SK-N-SH (cell line): Measurements from ENCODE around the gene PPP2R2B. TPM values are rescaled to one million over a fixed set of nuclear protein-coding genes. Genes with fewer than 3 reads are reported as not detected.

ENCODE experiments used
- CTCF ChIA-PET: fragments of 300-600, 350-600 bp; formaldehyde crosslinking; extraction: SDS; loops from one replicate; lab custom pipeline; 2021; lab: Yijun Ruan, JAX
- POLR2A ChIA-PET: fragments of 350-600 bp; sonication (Branson Sonifier 250); formaldehyde crosslinking; extraction: SDS; loops from one replicate; lab custom pipeline; 2020; ENCODE audit warnings: antibody characterized with exemption, inconsistent platforms; lab: Yijun Ruan, JAX
- DNase-seq: peaks from one replicate; pipeline ENCODE4 v3.0.0; 2012
- H2AFZ ChIP-seq: fragments of 200-600 bp; sonication (generic); 2 replicates; pipeline ENCODE4 v1.8.1; 2016; ENCODE audit warnings: antibody characterized with exemption, mild to moderate bottlenecking, low read depth
- H3F3A ChIP-seq: fragments of 200-600 bp; sonication (generic); replicated peaks from 2 replicates; pipeline ENCODE3; 2016; ENCODE audit warnings: antibody characterized with exemption, mild to moderate bottlenecking; ENCODE audit not compliant: insufficient read depth
- H3K27ac ChIP-seq, 2 experiments: fragments of 200-500 bp in 1 of 2; fragments of 200-600 bp in 1 of 2; sonication (Bioruptor generic) in 1 of 2; sonication (generic), shearing (Covaris generic) in 1 of 2; 2 replicates each; pipeline versions ENCODE4 v1.5.1 to v1.6.1; 2014 to 2016; ENCODE audit warnings: low read depth in 2 of 2, inconsistent platforms in 1 of 2, low read length in 1 of 2, mild to moderate bottlenecking in 1 of 2, mixed read lengths in 1 of 2
- H3K27me3 ChIP-seq: fragments of 200-600 bp; sonication (generic), shearing (Covaris generic); 2 replicates; pipeline ENCODE4 v1.6.1; 2016; ENCODE audit warnings: mixed run types; ENCODE audit not compliant: insufficient read depth
- H3K36me3 ChIP-seq, 2 experiments: fragments of 200-500 bp in 1 of 2; fragments of 200-600 bp in 1 of 2; sonication (Bioruptor generic) in 1 of 2; sonication (generic) in 1 of 2; replicated peaks in 1 of 2; 2 replicates each; pipeline versions ENCODE3 to v1.5.1; 2014 to 2016; ENCODE audit warnings: low read length in 1 of 2, mild to moderate bottlenecking in 1 of 2; ENCODE audit not compliant: insufficient read depth in 2 of 2, control insufficient read depth in 1 of 2
- H3K4me1 ChIP-seq, 2 experiments: fragments of 200-500 bp in 1 of 2; fragments of 200-600 bp in 1 of 2; sonication (Bioruptor generic) in 1 of 2; sonication (generic), shearing (Covaris generic) in 1 of 2; 2 replicates each; pipeline versions ENCODE4 v1.5.1 to v1.6.1; 2014 to 2016; ENCODE audit warnings: low read depth in 1 of 2, low read length in 1 of 2, mixed run types in 1 of 2; ENCODE audit not compliant: insufficient read depth in 2 of 2, control insufficient read depth in 1 of 2
- H3K4me2 ChIP-seq: fragments of 200-600 bp; sonication (generic), shearing (Covaris generic); 2 replicates; pipeline ENCODE4 v1.6.1; 2017; ENCODE audit warnings: mixed run types
- H3K4me3 ChIP-seq, 2 experiments: fragments of 200-500 bp in 1 of 2; fragments of 200-600 bp in 1 of 2; sonication (Bioruptor generic) in 1 of 2; sonication (generic), shearing (Covaris generic) in 1 of 2; 2 replicates each; pipeline versions ENCODE4 v1.5.1 to v1.8.1; 2014 to 2016; ENCODE audit warnings: low read depth in 2 of 2, inconsistent platforms in 1 of 2, low read length in 1 of 2, mild to moderate bottlenecking in 1 of 2, mixed read lengths in 1 of 2, moderate library complexity in 1 of 2
- H3K79me2 ChIP-seq: fragments of 200-600 bp; sonication (generic); 2 replicates; pipeline ENCODE4 v1.8.1; 2017; ENCODE audit warnings: mild to moderate bottlenecking; ENCODE audit not compliant: insufficient read depth
- H3K9ac ChIP-seq: fragments of 200-600 bp; sonication (generic); 2 replicates; pipeline ENCODE4 v1.6.1; 2017; ENCODE audit warnings: mixed run types
- H3K9me2 ChIP-seq: fragments of 200-600 bp; sonication (generic); 2 replicates; pipeline ENCODE4 v1.6.1; 2017; ENCODE audit warnings: mixed run types
- H3K9me3 ChIP-seq: fragments of 200-600 bp; sonication (generic); 2 replicates; pipeline ENCODE4 v1.6.1; 2017; ENCODE audit warnings: mixed run types, mild to moderate bottlenecking, moderate library complexity
- H4K20me1 ChIP-seq: fragments of 200-600 bp; sonication (generic); 2 replicates; pipeline ENCODE4 v1.6.1; 2017; ENCODE audit warnings: mild to moderate bottlenecking, mixed run types; ENCODE audit not compliant: insufficient read depth
- EP300 ChIP-seq, 2 experiments: IDR thresholded peaks; 2 replicates each; pipeline versions ENCODE4 v1.4.0 to v1.6.1; 2012; ENCODE audit warnings: borderline replicate concordance in 1 of 2, low read depth in 1 of 2, low read length in 1 of 2
- EZH2phosphoT487 ChIP-seq: fragments of 200-600 bp; sonication (generic); IDR thresholded peaks from 2 replicates; pipeline ENCODE4 v1.6.1; 2017; ENCODE audit warnings: low read depth, mixed run types, mild to moderate bottlenecking, antibody characterized with exemption, moderate library complexity, borderline replicate concordance
- FOXJ3 ChIP-seq: sonication (generic); formaldehyde crosslinking; IDR thresholded peaks from 2 replicates; pipeline ENCODE4 v1.5.1; 2020; ENCODE audit warnings: mild to moderate bottlenecking, missing genetic modification reagents
- FOXM1 ChIP-seq: IDR thresholded peaks from 2 replicates; pipeline ENCODE4 v1.4.0; 2012; ENCODE audit warnings: low read depth, mild to moderate bottlenecking
- GABPA ChIP-seq: IDR thresholded peaks from 2 replicates; pipeline ENCODE4 v1.4.0; 2012; ENCODE audit warnings: low read depth, mild to moderate bottlenecking
- GATA2 ChIP-seq: sonication (generic); formaldehyde crosslinking; IDR thresholded peaks from 2 replicates; pipeline ENCODE4 v1.5.0; 2020; ENCODE audit warnings: mild to moderate bottlenecking, missing genetic modification reagents
- NRF1 ChIP-seq: IDR thresholded peaks from 2 replicates; pipeline ENCODE4 v1.6.1; 2012; ENCODE audit warnings: low read depth, mild to moderate bottlenecking, low read length
- PBX3 ChIP-seq: IDR thresholded peaks from 2 replicates; pipeline ENCODE4; 2012
- RCOR1 ChIP-seq: fragments of 150-350 bp; IDR thresholded peaks from 2 replicates; pipeline ENCODE4 v1.6.1; 2017; ENCODE audit warnings: antibody characterized with exemption, low read length
- REST ChIP-seq: IDR thresholded peaks from 2 replicates; pipeline ENCODE4 v1.6.1; 2012; ENCODE audit warnings: mild to moderate bottlenecking, low read depth, low read length, moderate library complexity
- SIN3A ChIP-seq: IDR thresholded peaks from 2 replicates; pipeline ENCODE4 v1.6.1; 2012; ENCODE audit warnings: low read depth, mild to moderate bottlenecking, low read length, moderate library complexity, borderline replicate concordance
- TEAD4 ChIP-seq: IDR thresholded peaks from 2 replicates; pipeline ENCODE4 v1.4.0; 2012; ENCODE audit warnings: mild to moderate bottlenecking, borderline replicate concordance; ENCODE audit not compliant: insufficient read depth
- USF2 ChIP-seq: fragments of 150-350 bp; IDR thresholded peaks from 2 replicates; pipeline ENCODE4 v1.6.1; 2017; ENCODE audit warnings: antibody characterized with exemption, low read length, low read depth, borderline replicate concordance
- ZBTB33 ChIP-seq: IDR thresholded peaks from 2 replicates; pipeline ENCODE4 v1.4.0; 2012; ENCODE audit warnings: low read depth, borderline replicate concordance
- WGBS: methylation state at CpG from one replicate; pipeline ENCODE4 v1.1.6; 2017; ENCODE audit warnings: low lambda C conversion rate; 5-methylcytosine and 5-hydroxymethylcytosine counted together
- polyA plus RNA-seq, 3 experiments: library from polyadenylated mRNA; depleted of rRNA; stranded (reverse); fragments of >200 nt; gene quantifications; 2 replicates each; pipeline ENCODE4 v1.2.3, GENCODE V29; 2012
- TF ChIP-seq, protein P1 (sequence below): IDR thresholded peaks from 2 replicates; pipeline ENCODE4 v1.4.0; 2012; ENCODE audit warnings: low read depth, borderline replicate concordance

PPP2R2B gene
- polyA plus RNA-seq, 1 of the 3 experiments (the other 2 are of a cell fraction): 11.4 TPM

GRCh38 chr5:146574713-146575112, 303.8 kb downstream of the PPP2R2B start:
- H3K79me2 ChIP-seq: no peaks in the 10 kb centered on the region
- H3K4me3 ChIP-seq: no peak overlapping the region
- no peak overlapping the region for H2AFZ ChIP-seq
- no peak overlapping the region for H3K27ac ChIP-seq
- ChIA-PET POLR2A (no interaction called here), CTCF (no interaction called here)
- TF ChIP-seq GABPA (no peak), FOXJ3 (CRISPR knock-in tag) (no peak), REST (no peak), NRF1 (no peak), USF2 (no peak), SIN3A (no peak), FOXM1 (no peak)
- no peaks in the 10 kb centered on the region for H3K9me3 ChIP-seq
- H3K36me3 ChIP-seq: no peaks in the 10 kb centered on the region
- no peaks in the 10 kb centered on the region for H3F3A ChIP-seq
- no peak for DNase-seq
- H3K27me3 ChIP-seq: no peaks in the 10 kb centered on the region
- no peaks in the 10 kb centered on the region for H4K20me1 ChIP-seq
- H3K9me2 ChIP-seq: no peaks in the 10 kb centered on the region
- WGBS: 35% methylated on average over 1 of the region's 1 CpG
- no peaks in the 10 kb centered on the region for H3K4me1 ChIP-seq
- H3K9ac ChIP-seq: no peak overlapping the region
- H3K4me2 ChIP-seq: no peak overlapping the region

- CTCF ChIA-PET: interaction anchor here (1.5 to 1.8 kb wide), 2 partner anchors 15 to 621 kb away, joined by 4 to 6 read pairs; no protein-coding TSS in a partner anchor
- Histone ChIP-seq H3K9me2 (no peaks in the 10 kb centered on the region), H3K4me3 (no peak overlapping the region), H2AFZ (no peak overlapping the region), H3K4me2 (no peak overlapping the region), H3K4me1 (peaks cover 2 to 18% of the 10 kb centered on the region in 2 experiments; a peak in 3 of 4 replicates), H3K9me3 (no peaks in the 10 kb centered on the region), H4K20me1 (no peaks in the 10 kb centered on the region), H3K27ac (no peak overlapping the region), H3K27me3 (no peaks in the 10 kb centered on the region), H3K79me2 (no peaks in the 10 kb centered on the region), H3K36me3 (no peaks in the 10 kb centered on the region), H3F3A (no peaks in the 10 kb centered on the region), H3K9ac (no peak overlapping the region)
- DNase-seq: no peak
- TF ChIP-seq ZBTB33: no peak
- no peak for TF ChIP-seq GATA2 (CRISPR knock-in tag)
- no peak for TF ChIP-seq NRF1
- no peak for TF ChIP-seq FOXM1
- no peak for TF ChIP-seq SIN3A
- no peak for TF ChIP-seq RCOR1
- no peak for TF ChIP-seq EP300 (IDR thresholded peaks at IDR 0.05; ENCODE audit: borderline replicate concordance in 1 of 2, low read depth in 1 of 2, low read length in 1 of 2)
- no peak for TF ChIP-seq EZH2phosphoT487
- TF ChIP-seq PBX3: no peak
- TF ChIP-seq, protein P1, sequence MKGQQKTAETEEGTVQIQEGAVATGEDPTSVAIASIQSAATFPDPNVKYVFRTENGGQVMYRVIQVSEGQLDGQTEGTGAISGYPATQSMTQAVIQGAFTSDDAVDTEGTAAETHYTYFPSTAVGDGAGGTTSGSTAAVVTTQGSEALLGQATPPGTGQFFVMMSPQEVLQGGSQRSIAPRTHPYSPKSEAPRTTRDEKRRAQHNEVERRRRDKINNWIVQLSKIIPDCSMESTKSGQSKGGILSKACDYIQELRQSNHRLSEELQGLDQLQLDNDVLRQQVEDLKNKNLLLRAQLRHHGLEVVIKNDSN: no peak
- no peak for TF ChIP-seq TEAD4
- no peak for TF ChIP-seq USF2
- POLR2A ChIA-PET: no interaction called here
- WGBS: 68% methylated on average over 2 of the region's 2 CpGs
Observed at GRCh38 chr5:146568161-146568560, 310.4 kb downstream of the PPP2R2B start.
